ENCODE results near the gene MAMDC4.

- TF ChIP-seq, protein P1, sequence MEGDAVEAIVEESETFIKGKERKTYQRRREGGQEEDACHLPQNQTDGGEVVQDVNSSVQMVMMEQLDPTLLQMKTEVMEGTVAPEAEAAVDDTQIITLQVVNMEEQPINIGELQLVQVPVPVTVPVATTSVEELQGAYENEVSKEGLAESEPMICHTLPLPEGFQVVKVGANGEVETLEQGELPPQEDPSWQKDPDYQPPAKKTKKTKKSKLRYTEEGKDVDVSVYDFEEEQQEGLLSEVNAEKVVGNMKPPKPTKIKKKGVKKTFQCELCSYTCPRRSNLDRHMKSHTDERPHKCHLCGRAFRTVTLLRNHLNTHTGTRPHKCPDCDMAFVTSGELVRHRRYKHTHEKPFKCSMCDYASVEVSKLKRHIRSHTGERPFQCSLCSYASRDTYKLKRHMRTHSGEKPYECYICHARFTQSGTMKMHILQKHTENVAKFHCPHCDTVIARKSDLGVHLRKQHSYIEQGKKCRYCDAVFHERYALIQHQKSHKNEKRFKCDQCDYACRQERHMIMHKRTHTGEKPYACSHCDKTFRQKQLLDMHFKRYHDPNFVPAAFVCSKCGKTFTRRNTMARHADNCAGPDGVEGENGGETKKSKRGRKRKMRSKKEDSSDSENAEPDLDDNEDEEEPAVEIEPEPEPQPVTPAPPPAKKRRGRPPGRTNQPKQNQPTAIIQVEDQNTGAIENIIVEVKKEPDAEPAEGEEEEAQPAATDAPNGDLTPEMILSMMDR (IDR thresholded peaks at IDR 0.05): no peak
- no peak for TF ChIP-seq POLR2AphosphoS5 (IDR thresholded peaks at IDR 0.05; ENCODE audit: insufficient read depth in 1 of 2, low read depth in 1 of 2)
- no peak for TF ChIP-seq POLR2A (IDR thresholded peaks at IDR 0.05)
Observed at GRCh38 chr9:136853596-136854112, 1.5 kb downstream of the MAMDC4 start.
